GM18867 (cell line): ENCODE data around the gene ODAD3.

Source experiments
- ATAC-seq: cut with Tn5 transposase; IDR thresholded peaks from one replicate; pipeline ENCODE4 v1.9.1; 2021; ENCODE audit warnings: mild to moderate bottlenecking, moderate library complexity; ENCODE audit not compliant: unreplicated experiment

Gene ODAD3

GRCh38 chr19:11378319-11379189, 56.4 kb downstream of the ODAD3 start:
- ATAC-seq: no peak

- ATAC-seq: no peak
Observed at GRCh38 chr19:11377756-11378155, 57.2 kb downstream of the ODAD3 start.

GRCh38 chr19:11377237-11377636, 57.7 kb downstream of the ODAD3 start:
- no peak for ATAC-seq

GRCh38 chr19:11375143-11375948, 59.6 kb downstream of the ODAD3 start:
- no peak for ATAC-seq

GRCh38 chr19:11374433-11375142, 60.3 kb downstream of the ODAD3 start, which contains the start of gene SWSAP1:
SWSAP1 (plus strand) TSS chr19:11374666; CDS start chr19:11374681, 15 bp downstream.
- ATAC-seq: peak; percentile 83

GRCh38 chr19:11373885-11374432, 61.0 kb downstream of the ODAD3 start:
- ATAC-seq: no peak

GRCh38 chr19:11373166-11373884, 61.6 kb downstream of the ODAD3 start:
- ATAC-seq: no peak

GRCh38 chr19:11370744-11371143, 64.2 kb downstream of the ODAD3 start:
- ATAC-seq: no peak
